Neural progenitor cell (in vitro differentiated cells): ENCODE results near the gene BCAS4.

ENCODE experiments used
- CTCF ChIP-seq: fragments of 200-600 bp; sonication (generic); IDR thresholded peaks from 2 replicates; pipeline ENCODE4 v1.5.1; 2017; ENCODE audit warnings: antibody characterized with exemption, mild to moderate bottlenecking
- EZH2 ChIP-seq: fragments of 200-600 bp; sonication (generic); IDR thresholded peaks from 2 replicates; pipeline ENCODE4 v1.6.1; 2017; ENCODE audit warnings: antibody characterized with exemption, mild to moderate bottlenecking, moderate library complexity

DNA sequence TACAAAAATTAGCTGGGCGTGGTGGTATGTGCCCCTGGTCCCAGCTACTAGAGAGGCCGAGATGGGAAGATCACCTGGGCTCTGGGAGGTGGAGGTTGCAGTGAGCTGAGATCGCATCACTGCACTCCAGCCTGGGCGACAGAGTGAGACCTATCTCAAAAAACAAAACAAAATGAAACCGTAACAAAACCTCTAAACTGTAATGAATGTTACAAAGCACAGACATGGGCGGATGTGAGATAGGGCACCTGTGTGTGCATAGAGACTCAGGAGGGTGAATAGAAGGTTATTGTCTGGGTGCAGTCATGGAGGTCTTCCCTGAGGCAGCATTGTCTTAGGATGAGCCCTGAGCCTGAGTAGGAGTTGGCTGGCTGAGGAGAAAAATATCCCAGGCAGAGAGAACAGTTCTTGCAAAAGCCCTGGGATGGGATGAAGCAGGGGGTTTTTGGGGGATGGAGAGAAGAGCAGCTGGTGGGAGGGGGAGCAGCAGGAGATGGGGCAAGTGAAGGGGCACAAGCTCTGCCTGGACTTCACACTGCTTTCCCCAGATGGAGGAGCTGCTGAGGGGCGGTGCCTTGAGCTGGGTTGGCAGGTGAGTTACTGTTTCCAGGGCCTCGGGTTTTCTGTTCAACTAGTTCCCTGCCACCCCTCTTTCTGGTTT lies 5.2 kb downstream of the BCAS4 start:
- no peak for TF ChIP-seq EZH2
- no peak for TF ChIP-seq CTCF
